Activated CD4-positive, alpha-beta T cell treated with anti-CD3 and anti-CD28 coated beads, Interleukin-2, amount 50 U/mL, for 1 hour (primary cell): ENCODE measurements around the gene HMG20B.
"Not testable (repeated sequence)": the region's sequence is repeated elsewhere in the genome, so short reads cannot be mapped to it uniquely, and the experiment has no call there.

ENCODE experiments used
- DNase-seq: peaks from one replicate; pipeline ENCODE4 v3.0.0-alpha.2; 2020

Gene HMG20B

GRCh38 chr19:3572855-3573161 is at the start of gene HMG20B:
TSS of gene HMG20B (plus strand) at chr19:3572944. CDS start at chr19:3573310, 366 bp downstream.
- no peak for DNase-seq

- DNase-seq, result no peak
Observed at GRCh38 chr19:3523361-3524077, 49.2 kb upstream of the HMG20B start.

- DNase-seq, result no peak
Observed at GRCh38 chr19:3524078-3524842, 48.5 kb upstream of the HMG20B start.

GRCh38 chr19:3524904-3525451 is 47.8 kb upstream of the HMG20B start:
- no peak for DNase-seq

GRCh38 chr19:3526507-3527237 is 46.1 kb upstream of the HMG20B start:
- DNase-seq, result no peak

- DNase-seq, result no peak
Observed at GRCh38 chr19:3527238-3527910, 45.4 kb upstream of the HMG20B start.

- DNase-seq, result no peak
Observed at GRCh38 chr19:3528080-3528479, 44.7 kb upstream of the HMG20B start.

GRCh38 chr19:3528539-3529211 is 44.1 kb upstream of the HMG20B start:
- no peak for DNase-seq

GRCh38 chr19:3529299-3529698 is 43.4 kb upstream of the HMG20B start:
- DNase-seq, result not testable (repeated sequence)

GRCh38 chr19:3530389-3530788 is 42.4 kb upstream of the HMG20B start:
- no peak for DNase-seq

- no peak for DNase-seq
Observed at GRCh38 chr19:3531716-3532115, 41.0 kb upstream of the HMG20B start.

GRCh38 chr19:3532154-3532786 is 40.5 kb upstream of the HMG20B start:
- DNase-seq, result no peak

- DNase-seq, result no peak
Observed at GRCh38 chr19:3533033-3533432, 39.7 kb upstream of the HMG20B start.

GRCh38 chr19:3533563-3534216 is 39.1 kb upstream of the HMG20B start:
- DNase-seq, result no peak

GRCh38 chr19:3534375-3535234 is 38.1 kb upstream of the HMG20B start:
- DNase-seq, result no peak

- DNase-seq, result no peak
Observed at GRCh38 chr19:3535235-3535535, 37.6 kb upstream of the HMG20B start.

GRCh38 chr19:3535563-3535965 is 37.2 kb upstream of the HMG20B start:
- DNase-seq, result no peak

- no peak for DNase-seq
Observed at GRCh38 chr19:3535981-3536380, 36.8 kb upstream of the HMG20B start.

GRCh38 chr19:3536429-3537100 is 36.2 kb upstream of the HMG20B start:
- no peak for DNase-seq

GRCh38 chr19:3537101-3537437 is 35.7 kb upstream of the HMG20B start:
- no peak for DNase-seq
